ENCODE measurements around the gene BICD1. TPM values are rescaled to one million over a fixed set of nuclear protein-coding genes. Genes with fewer than 3 reads are reported as not detected.

BICD1 gene
- total RNA-seq, 1 donor from 2014 or later: 13.1 TPM

GRCh38 chr12:32419520-32419960, 312.9 kb downstream of the BICD1 start:
- no peak for DNase-seq (ENCODE audit: low read depth)
- no peaks in the 10 kb centered on the region for H3K27me3 ChIP-seq (ENCODE audit: control insufficient read depth, insufficient read depth, low read length)
- no peak for TF ChIP-seq CTCF (IDR thresholded peaks at IDR 0.05; ENCODE audit: insufficient read depth, low read length, poor library complexity, severe bottlenecking)
- H3K36me3 ChIP-seq (ENCODE audit: control insufficient read depth, insufficient read depth, low read length): no peaks in the 10 kb centered on the region
- H3K4me3 ChIP-seq (ENCODE audit: low read depth, low read length): no peak overlapping the region

GRCh38 chr12:32420356-32420755, 313.7 kb downstream of the BICD1 start:
- Histone ChIP-seq H3K36me3 (ENCODE audit: control insufficient read depth, insufficient read depth, low read length) (no peaks in the 10 kb centered on the region), H3K4me3 (ENCODE audit: low read depth, low read length) (no peak overlapping the region), H3K27me3 (ENCODE audit: control insufficient read depth, insufficient read depth, low read length) (no peaks in the 10 kb centered on the region)
- DNase-seq (ENCODE audit: low read depth): no peak
- TF ChIP-seq CTCF (IDR thresholded peaks at IDR 0.05; ENCODE audit: insufficient read depth, low read length, poor library complexity, severe bottlenecking): no peak

GRCh38 chr12:32423559-32423958, 316.9 kb downstream of the BICD1 start:
- DNase-seq (ENCODE audit: low read depth): no peak
- Histone ChIP-seq H3K36me3 (ENCODE audit: control insufficient read depth, insufficient read depth, low read length) (no peaks in the 10 kb centered on the region), H3K27me3 (ENCODE audit: control insufficient read depth, insufficient read depth, low read length) (no peaks in the 10 kb centered on the region), H3K4me3 (ENCODE audit: low read depth, low read length) (no peak overlapping the region)
- TF ChIP-seq CTCF (IDR thresholded peaks at IDR 0.05; ENCODE audit: insufficient read depth, low read length, poor library complexity, severe bottlenecking): no peak

- H3K27me3 ChIP-seq (ENCODE audit: control insufficient read depth, insufficient read depth, low read length): no peaks in the 10 kb centered on the region
- DNase-seq (ENCODE audit: low read depth): no peak
- TF ChIP-seq CTCF (IDR thresholded peaks at IDR 0.05; ENCODE audit: insufficient read depth, low read length, poor library complexity, severe bottlenecking): no peak
- H3K4me3 ChIP-seq (ENCODE audit: low read depth, low read length): no peak overlapping the region
- no peaks in the 10 kb centered on the region for H3K36me3 ChIP-seq (ENCODE audit: control insufficient read depth, insufficient read depth, low read length)
Measured at GRCh38 chr12:32431025-32431424, 324.4 kb downstream of the BICD1 start.

Other genes starting within 250 kb of the BICD1 start
- 32.3 and 33.0 TPM in 2 replicates for gene RESF1, start 147.4 kb upstream of the BICD1 start, total RNA-seq